Activated CD4-positive, alpha-beta T cell treated with anti-CD3 and anti-CD28 coated beads, Interleukin-2, amount 50 U/mL, for 48 hours (primary cell): Measurements from ENCODE around the gene TRAF7.

Experiments used
- DNase-seq, 2 experiments: peaks; one replicate each; pipeline ENCODE4 v3.0.0-alpha.2; 2020

TRAF7 gene

GRCh38 chr16:2148714-2149629 lies 6.6 kb upstream of the TRAF7 start:
- peak; percentile 37 to 46 for DNase-seq

- DNase-seq = peak; percentile 40 to 50
Measured at GRCh38 chr16:2149630-2150417, 5.8 kb upstream of the TRAF7 start.

- peak; percentile 49 to 58 for DNase-seq
Measured at GRCh38 chr16:2150418-2151187, 5.0 kb upstream of the TRAF7 start.

- peak; percentile 27 to 41 for DNase-seq
Measured at GRCh38 chr16:2151188-2152091, 4.1 kb upstream of the TRAF7 start.

- DNase-seq = peak; percentile 49 to 56
Measured at GRCh38 chr16:2152695-2153506, 2.7 kb upstream of the TRAF7 start.

- peak in 1 of 2 experiments; percentile 49 for DNase-seq
Measured at GRCh38 chr16:2154533-2155090, 970 bp upstream of the TRAF7 start.

- peak in 1 of 2 experiments; percentile 24 for DNase-seq
Measured at GRCh38 chr16:2155977-2156848, 631 bp downstream of the TRAF7 start.

GRCh38 chr16:2156849-2157224 lies 1.3 kb downstream of the TRAF7 start:
- no peak for DNase-seq

GRCh38 chr16:2157480-2158261 lies 2.1 kb downstream of the TRAF7 start:
- DNase-seq = no peak

- no peak for DNase-seq
Measured at GRCh38 chr16:2158262-2158638, 2.7 kb downstream of the TRAF7 start.

- DNase-seq = no peak
Measured at GRCh38 chr16:2159175-2159838, 3.7 kb downstream of the TRAF7 start.

- no peak for DNase-seq
Measured at GRCh38 chr16:2160915-2161551, 5.5 kb downstream of the TRAF7 start.

GRCh38 chr16:2161911-2162310 lies 6.3 kb downstream of the TRAF7 start:
- DNase-seq = no peak

GRCh38 chr16:2162676-2163118 lies 7.1 kb downstream of the TRAF7 start:
- DNase-seq = no peak

- peak in 1 of 2 experiments; percentile 12 for DNase-seq
Measured at GRCh38 chr16:2163211-2163881, 7.8 kb downstream of the TRAF7 start.

GRCh38 chr16:2165861-2166260 lies 10.3 kb downstream of the TRAF7 start:
- DNase-seq = no peak
